Choroid plexus epithelial cell (primary cell): ENCODE results near the gene PKP2.
"Not testable (repeated sequence)": the region's sequence is repeated elsewhere in the genome, so short reads cannot be mapped to it uniquely, and the experiment has no call there.

Experiments
- DNase-seq: peaks from one replicate; pipeline ENCODE4 v3.0.0-alpha.2; 2010; ENCODE audit warnings: low read depth
- H3K4me3 ChIP-seq: 2 replicates; pipeline ENCODE4 v1.5.1; 2011; ENCODE audit warnings: low read depth, mild to moderate bottlenecking, control low read depth, low read length, moderate library complexity
- CTCF ChIP-seq: conservative IDR thresholded peaks from 2 replicates; pipeline ENCODE4 v1.5.1; 2011; ENCODE audit warnings: low read depth, mild to moderate bottlenecking, control low read depth, inconsistent platforms, low read length, moderate library complexity

The PKP2 gene

GRCh38 chr12:32864731-32865130 is 31.8 kb downstream of the PKP2 start:
- no peak for DNase-seq
- TF ChIP-seq CTCF = no peak
- no peak overlapping the region for H3K4me3 ChIP-seq

- no peak for TF ChIP-seq CTCF
- no peak for DNase-seq
- H3K4me3 ChIP-seq = no peak overlapping the region
These were observed 33.4 kb downstream of the PKP2 start for GRCh38 chr12:32863128-32863527.

GRCh38 chr12:32861658-32862057 is 34.9 kb downstream of the PKP2 start:
- not testable (repeated sequence) for DNase-seq, H3K4me3 ChIP-seq

- no peak for DNase-seq
- no peak overlapping the region for H3K4me3 ChIP-seq
- no peak for TF ChIP-seq CTCF
These were observed 36.4 kb downstream of the PKP2 start for GRCh38 chr12:32860192-32860591.

GRCh38 chr12:32859389-32859788 is 37.2 kb downstream of the PKP2 start:
- no peak for DNase-seq
- no peak overlapping the region for H3K4me3 ChIP-seq
- TF ChIP-seq CTCF = no peak

GRCh38 chr12:32854716-32855115 is 41.9 kb downstream of the PKP2 start:
- H3K4me3 ChIP-seq = no peak overlapping the region
- DNase-seq = no peak
- no peak for TF ChIP-seq CTCF

GRCh38 chr12:32854097-32854496 is 42.5 kb downstream of the PKP2 start:
- TF ChIP-seq CTCF = no peak
- no peak overlapping the region for H3K4me3 ChIP-seq
- DNase-seq = peak; percentile 29

- no peak overlapping the region for H3K4me3 ChIP-seq
- DNase-seq = no peak
- TF ChIP-seq CTCF = no peak
These were observed 49.3 kb downstream of the PKP2 start for GRCh38 chr12:32847287-32847686.
